ENCODE data around the gene POU2AF1.

Gene POU2AF1

GRCh38 chr11:111302298-111302697, 76.8 kb downstream of the POU2AF1 start:
- Histone ChIP-seq H3K9me3 (ENCODE audit: control insufficient read depth, low read length) (no peaks in the 10 kb centered on the region), H3K9ac (no peak overlapping the region)
- TF ChIP-seq, protein P1, sequence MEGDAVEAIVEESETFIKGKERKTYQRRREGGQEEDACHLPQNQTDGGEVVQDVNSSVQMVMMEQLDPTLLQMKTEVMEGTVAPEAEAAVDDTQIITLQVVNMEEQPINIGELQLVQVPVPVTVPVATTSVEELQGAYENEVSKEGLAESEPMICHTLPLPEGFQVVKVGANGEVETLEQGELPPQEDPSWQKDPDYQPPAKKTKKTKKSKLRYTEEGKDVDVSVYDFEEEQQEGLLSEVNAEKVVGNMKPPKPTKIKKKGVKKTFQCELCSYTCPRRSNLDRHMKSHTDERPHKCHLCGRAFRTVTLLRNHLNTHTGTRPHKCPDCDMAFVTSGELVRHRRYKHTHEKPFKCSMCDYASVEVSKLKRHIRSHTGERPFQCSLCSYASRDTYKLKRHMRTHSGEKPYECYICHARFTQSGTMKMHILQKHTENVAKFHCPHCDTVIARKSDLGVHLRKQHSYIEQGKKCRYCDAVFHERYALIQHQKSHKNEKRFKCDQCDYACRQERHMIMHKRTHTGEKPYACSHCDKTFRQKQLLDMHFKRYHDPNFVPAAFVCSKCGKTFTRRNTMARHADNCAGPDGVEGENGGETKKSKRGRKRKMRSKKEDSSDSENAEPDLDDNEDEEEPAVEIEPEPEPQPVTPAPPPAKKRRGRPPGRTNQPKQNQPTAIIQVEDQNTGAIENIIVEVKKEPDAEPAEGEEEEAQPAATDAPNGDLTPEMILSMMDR (IDR thresholded peaks at IDR 0.05), result no peak

More at GRCh38 chr11:111302298-111302697, 76.8 kb downstream of the POU2AF1 start:
- H3K27ac ChIP-seq, result peak overlapping the region; percentile 96
- H3K27me3 ChIP-seq (ENCODE audit: control insufficient read depth, insufficient read depth, low read length), result no peaks in the 10 kb centered on the region
- peak overlapping the region; percentile 59 for H3K4me2 ChIP-seq (ENCODE audit: low read length)
- H3K79me2 ChIP-seq, result no peaks in the 10 kb centered on the region
- no peak overlapping the region for H2AFZ ChIP-seq
- H3K36me3 ChIP-seq (ENCODE audit: control insufficient read depth, insufficient read depth, low read length), result no peaks in the 10 kb centered on the region
- H3K4me3 ChIP-seq (ENCODE audit: low read depth, low read length), result peak overlapping the region; percentile 39
- peaks cover 17% of the 10 kb centered on the region for H3K4me1 ChIP-seq
